ENCODE measurements around the gene IL15.
"Not testable (repeated sequence)": the region's sequence is repeated elsewhere in the genome, so short reads cannot be mapped to it uniquely, and the experiment has no call there.

Gene IL15

DNA sequence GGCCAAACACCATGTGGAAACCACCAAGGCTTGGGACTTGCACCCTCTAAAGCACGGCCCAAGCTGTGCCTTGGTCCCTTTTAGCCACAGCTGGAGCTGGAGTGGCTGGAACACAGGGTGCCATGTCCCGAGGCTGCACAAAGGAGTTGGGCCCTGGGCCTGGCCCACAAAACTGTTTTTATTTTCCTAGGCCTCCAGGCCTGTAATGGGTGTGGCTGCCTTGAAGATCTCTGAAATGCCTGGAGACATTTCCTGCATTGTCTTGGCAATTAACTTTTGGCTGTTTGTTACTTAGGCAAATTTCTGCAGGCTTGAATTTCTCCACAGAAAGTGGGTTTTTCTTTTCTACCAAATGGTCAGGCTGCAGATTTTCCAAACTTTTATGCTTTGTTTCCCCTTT lies 55.7 kb downstream of the IL15 start:
- no peak for DNase-seq (ENCODE audit: extremely low read depth in 1 of 2, low read depth in 1 of 2)

DNA sequence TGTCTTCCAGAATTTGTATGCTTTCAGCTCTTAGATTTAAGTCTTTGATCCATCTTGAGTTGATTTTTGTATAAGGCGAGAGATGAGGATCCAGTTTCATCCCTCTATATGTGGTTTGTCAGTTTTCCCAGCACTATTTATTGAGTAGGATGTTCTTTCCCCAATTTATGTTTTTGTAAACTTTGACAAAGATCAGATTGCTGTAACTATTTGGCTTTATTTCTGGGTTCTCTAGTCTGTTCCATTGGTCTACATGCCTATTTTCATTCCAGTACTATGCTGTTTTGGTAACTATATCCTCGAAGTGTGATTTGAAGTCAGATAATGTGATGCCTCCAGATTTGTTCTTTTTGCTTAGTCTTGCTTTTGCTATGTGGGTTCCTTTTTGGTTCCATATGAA lies 60.7 kb downstream of the IL15 start:
- no peak for DNase-seq (ENCODE audit: extremely low read depth in 1 of 2, low read depth in 1 of 2)

DNA sequence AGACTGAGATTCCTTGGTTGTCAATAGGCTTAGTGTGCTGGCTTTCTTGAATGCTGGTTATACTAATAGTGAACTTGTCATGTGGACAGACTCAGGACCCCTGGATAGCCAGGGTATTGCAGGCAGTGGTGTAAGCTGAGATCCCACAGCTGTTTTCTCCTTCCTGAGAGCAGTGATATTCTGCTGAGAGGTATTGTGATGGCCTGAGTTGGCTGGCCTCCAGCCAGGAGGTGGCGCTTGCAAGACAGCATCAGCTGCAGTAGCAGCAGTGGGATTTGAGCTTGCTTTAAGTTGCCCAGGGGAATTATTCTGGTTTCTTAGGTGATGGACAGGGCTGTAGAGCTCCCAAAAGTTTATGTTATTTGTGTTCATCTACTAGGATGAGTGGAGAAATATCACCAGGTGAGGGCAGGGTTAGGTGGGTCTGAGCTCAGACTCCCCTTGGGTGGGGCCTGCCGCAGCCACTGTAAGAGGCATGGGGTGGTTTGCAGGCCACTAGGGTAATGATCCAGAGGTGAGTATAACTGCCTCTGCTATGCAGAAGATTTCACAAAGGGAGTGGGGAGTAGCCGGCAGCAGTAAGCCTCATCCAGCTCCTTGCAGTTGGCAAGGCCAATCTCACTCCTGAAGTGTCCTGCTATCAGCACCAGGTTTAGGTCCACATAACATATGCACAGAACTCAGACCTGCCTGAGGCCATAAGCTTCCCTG lies 66.2 kb downstream of the IL15 start:
- no peak for DNase-seq (ENCODE audit: extremely low read depth in 1 of 2, low read depth in 1 of 2)

DNA sequence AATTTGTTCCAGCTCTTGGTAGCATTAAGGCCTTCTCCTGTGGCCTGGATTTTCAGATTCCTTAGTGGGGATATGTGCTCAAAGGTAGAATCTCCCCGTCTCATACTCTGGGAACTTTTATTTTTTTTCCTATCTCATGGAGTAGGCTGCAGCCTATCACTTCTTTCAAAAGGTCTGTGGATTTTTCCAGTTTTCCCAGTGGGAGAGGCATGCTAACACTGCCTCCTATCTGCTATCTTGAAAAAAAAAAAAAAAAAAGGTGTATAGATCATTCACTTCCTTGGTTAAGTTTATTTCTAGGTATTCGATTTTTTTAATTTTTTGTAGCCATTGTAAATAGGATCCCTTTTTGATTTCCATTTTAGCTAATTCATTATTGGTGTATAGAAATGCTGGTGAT lies 67.1 kb downstream of the IL15 start:
- DNase-seq (ENCODE audit: extremely low read depth in 1 of 2, low read depth in 1 of 2): no peak

DNA sequence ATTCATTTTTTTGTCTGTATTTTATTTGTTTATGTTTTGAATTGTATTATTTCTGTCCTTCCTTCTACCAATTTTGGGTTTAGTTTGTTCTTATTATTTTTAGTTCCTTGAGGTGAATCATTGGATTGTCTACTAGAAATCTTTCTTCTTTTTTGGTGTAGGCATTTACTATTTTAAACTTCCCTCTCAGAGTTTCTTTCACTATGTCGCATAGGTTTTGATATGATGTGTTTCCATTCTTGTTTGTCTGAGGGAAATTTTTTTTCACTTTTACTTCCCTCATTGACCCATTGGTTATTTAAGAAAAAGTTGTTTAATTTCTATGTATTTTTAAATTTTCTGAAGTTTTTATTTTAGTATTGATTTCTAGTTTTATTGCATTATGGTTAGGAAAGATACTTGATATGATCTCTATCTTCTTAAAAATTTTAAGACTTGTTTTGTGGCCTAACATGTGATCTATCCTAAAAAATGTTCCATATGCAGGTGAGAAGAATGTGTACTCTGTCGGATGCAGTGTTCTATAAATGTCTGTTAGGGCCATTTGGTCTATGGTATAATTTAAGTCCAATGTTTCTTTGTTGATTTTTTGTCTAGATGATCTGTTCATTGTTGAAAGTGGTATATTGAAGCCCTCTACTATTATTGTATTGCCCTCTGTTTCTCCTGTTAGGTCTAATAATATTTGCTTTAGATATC lies 68.8 kb downstream of the IL15 start:
- DNase-seq (ENCODE audit: extremely low read depth in 1 of 2, low read depth in 1 of 2): no peak

DNA sequence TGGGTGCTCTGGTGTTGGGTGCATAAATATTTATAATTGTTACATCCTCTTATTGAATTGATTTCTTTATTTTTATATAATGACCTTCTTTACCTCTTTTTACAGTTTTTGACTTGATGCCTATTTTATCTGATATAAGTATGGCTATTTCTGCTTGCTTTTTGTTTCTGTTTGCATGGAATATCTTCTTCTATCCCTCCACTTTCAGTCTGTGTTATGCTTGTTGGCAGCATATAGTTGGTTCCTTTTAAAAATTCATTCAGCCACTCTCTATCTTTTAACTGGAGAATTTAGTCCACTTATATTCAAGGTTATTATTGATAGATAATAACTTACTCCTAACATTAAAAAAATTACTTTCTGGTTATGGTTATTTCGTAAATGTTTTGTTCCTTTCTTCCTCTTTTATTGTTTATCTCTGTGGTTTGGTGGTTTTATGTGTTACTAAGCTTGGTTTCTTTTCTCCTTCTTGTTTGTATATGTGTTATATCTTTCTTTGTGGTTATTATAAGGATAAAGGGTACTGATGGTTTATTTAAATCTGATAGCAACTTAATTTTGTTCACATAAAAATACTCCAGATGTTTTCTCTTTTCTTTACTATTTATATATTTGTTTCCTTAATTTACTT lies 69.5 kb downstream of the IL15 start:
- no peak for DNase-seq (ENCODE audit: extremely low read depth in 1 of 2, low read depth in 1 of 2)

DNA sequence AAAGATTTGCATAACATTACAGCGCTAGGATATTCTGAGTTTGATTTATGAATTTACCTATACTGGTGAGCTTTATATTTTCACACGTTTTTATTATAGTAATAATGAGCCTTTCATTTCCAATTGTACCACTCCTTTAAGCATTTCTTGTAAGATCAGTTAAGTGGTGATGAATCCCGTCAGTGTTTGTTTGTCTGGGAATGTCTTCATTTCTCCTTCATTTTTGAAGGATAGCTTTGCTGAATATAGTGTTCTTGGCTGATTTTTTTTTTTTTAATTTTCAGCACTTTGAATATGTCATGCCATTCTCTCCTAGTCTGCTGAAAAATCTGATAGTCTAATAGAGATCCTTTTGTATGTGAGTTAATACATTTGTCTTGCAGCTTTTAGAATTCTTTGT lies 70.1 kb downstream of the IL15 start:
- DNase-seq (ENCODE audit: extremely low read depth in 1 of 2, low read depth in 1 of 2): no peak

DNA sequence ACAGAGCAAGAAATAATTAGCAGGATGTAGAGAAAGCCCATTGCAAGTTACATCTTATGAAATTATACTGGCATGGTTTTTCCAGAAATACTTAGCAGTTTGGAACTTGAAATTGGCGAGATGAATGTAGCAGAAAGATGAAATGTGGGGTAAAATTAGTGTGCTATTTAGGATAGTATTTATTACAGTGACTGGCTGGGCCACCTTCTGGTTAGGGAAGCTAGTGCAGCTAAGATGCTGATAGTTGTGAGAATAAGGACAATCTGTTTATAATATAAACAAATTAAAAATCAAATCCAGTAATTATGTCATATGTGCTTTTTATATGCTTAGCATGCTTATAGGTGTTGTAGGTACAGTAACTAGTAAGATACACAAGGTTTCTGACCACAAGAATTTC lies 74.8 kb downstream of the IL15 start:
- no peak for DNase-seq (ENCODE audit: extremely low read depth in 1 of 2, low read depth in 1 of 2)

DNA sequence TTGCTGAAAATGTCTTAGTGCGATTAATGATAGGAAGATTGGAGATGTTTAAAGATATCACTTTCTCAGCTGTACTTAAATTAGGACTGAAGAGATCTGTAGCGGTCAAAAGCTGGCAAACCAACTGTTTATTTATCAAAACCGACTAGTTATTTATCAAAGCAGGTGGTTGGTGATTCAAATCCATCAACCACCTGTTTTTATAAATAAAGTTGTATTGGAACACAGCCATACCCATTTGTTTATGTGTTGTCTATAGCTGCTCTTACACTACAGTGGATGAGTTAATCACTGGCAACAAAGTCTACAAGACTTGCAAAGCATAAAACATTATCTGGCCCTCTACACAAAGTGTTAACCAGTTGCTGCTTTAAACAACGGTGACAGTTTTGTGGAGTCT lies 76.8 kb downstream of the IL15 start:
- DNase-seq (ENCODE audit: extremely low read depth in 1 of 2, low read depth in 1 of 2): no peak

DNA sequence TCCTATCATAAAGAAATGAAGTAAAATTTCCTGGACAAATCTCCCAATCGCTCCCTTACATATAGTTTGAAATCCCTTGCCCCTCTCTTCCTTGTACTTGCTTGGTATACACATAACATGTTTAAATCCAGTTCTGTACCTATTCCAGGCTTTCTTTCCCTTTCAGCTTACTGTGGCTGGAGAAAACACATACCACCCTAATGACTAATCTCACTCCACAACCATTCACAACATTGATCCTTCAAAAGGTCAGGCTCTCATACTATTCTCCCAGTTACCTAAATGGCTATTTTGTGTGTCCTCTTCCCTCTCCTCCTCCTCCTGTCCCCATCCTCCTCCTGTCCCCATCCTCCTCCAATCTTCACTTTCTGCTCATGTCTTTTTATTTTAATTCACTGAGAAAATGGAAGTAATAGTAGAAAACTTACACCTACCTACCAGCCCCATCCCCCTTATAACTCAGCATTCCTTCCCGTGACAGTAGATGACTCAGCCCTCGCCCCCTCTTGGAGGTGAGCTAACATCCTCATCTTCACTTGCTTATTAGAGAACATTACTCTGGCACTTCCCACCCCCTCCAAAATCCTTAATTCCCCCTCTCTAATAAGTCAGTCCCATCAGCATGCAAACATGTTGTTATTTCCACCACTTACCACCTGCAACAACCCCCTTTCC lies 77.5 kb downstream of the IL15 start:
- no peak for DNase-seq (ENCODE audit: extremely low read depth in 1 of 2, low read depth in 1 of 2)

DNA sequence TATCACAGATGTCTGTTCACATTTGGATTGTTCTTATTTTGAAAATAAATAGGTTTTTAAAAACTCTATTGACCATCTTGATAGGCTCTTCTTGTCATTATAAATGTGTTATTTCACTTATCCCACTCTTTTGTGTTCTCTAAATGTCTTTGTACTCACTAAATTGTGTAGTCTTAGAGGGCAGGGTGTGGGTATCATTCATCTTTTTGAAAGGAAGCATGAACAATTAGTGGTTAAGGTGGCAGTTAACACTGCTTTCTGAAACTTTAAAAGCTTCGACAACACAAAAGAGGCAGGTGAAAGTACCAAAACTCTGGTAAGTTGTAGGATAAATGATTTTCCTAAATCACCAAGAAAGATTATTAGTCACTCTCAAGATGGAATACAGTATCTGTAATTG lies 83.2 kb downstream of the IL15 start:
- DNase-seq (ENCODE audit: extremely low read depth in 1 of 2, low read depth in 1 of 2): no peak

DNA sequence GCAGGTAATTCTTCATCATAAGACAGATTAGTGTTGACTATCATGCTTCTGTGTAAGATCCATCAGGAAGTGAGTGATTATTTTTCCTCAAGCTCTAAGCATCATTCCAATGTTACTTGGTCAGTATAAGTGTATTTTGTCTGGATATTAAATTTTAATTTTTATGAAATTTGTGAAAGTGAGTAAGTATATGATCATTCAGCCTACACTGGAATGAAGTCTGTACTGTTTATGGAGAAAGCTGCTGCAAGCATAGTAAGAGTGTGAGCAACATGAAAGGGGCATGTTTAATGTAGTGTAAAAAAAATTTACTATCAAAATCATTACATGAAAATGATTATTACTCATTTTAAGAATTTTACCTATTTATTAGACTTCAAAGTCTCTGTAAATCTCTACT lies 84.8 kb downstream of the IL15 start:
- no peak for DNase-seq (ENCODE audit: extremely low read depth in 1 of 2, low read depth in 1 of 2)

DNA sequence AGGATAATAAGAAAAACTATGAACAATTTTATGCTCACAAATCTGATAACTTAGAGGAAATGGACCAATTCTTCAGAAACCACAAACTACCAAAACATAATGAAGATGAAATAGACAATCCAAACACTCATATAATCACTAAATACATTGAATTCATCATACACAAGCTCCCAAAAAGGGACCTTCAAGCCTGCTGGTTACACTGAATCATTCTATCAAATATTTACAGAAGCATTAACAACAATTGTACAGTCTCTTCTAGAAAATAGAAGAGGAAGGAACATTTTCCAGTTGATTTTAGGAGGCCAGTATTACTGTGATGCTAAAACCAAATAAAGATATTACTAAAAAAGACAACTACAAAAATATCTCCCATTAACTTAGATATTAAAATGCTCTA lies 88.3 kb downstream of the IL15 start:
- no peak for DNase-seq (ENCODE audit: extremely low read depth in 1 of 2, low read depth in 1 of 2)

DNA sequence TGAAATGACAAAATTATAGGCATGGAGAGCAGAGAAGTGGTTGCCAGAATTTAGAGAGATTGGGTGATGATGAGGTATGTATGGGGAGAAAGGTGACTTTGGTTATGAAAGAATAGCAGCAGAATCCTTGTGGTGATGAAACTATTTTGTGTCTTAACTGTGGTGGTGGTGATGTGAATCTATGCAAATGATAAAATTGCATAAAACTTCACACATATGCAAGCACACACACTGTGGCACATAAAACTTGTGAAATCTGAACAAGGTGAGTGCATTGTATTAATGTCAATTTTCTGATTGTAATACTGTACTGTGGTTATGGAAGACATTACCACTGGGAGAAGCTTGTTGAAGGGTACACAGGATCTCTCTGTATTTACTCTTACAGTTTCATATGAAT lies 91.0 kb downstream of the IL15 start:
- no peak for DNase-seq (ENCODE audit: extremely low read depth in 1 of 2, low read depth in 1 of 2)

DNA sequence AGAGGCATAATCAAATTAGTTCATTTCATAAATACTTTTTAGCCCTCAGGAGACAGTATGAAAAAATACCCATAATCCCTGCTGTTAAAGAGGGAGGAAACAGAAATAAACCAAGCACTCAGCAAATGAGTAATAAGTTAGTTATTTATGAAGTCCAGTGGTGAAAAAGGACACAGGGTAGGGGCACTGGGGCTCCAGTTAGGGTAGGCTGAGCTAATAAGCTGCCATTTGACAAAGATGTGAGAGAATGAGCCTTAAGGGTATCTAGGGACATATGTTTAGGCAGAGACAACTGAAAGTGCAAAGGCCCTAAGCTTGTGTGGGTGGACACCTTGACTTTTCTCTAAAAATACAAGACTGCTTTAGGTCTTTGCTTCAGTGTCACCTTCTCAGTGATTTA lies 94.4 kb downstream of the IL15 start:
- no peak for DNase-seq (ENCODE audit: extremely low read depth in 1 of 2, low read depth in 1 of 2)

DNA sequence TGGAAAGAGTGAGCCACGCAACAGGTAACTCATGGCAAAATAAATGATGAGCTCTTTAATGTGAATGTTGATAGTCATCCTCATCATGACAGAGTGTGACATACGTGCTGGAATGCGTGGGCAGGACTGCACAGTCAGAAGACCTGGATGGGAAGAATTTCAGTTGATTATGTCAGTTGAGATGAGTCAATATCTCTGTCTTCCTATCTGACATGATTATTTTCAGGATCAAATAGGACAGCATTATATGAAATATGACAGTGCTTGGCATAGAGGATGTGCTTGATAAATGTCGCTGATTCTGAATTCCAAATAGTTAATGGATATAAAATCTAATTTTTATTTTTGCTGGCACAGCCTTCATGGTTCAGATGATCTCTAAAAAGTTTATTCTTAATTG lies 95.1 kb downstream of the IL15 start:
- no peak for DNase-seq (ENCODE audit: extremely low read depth in 1 of 2, low read depth in 1 of 2)

DNA sequence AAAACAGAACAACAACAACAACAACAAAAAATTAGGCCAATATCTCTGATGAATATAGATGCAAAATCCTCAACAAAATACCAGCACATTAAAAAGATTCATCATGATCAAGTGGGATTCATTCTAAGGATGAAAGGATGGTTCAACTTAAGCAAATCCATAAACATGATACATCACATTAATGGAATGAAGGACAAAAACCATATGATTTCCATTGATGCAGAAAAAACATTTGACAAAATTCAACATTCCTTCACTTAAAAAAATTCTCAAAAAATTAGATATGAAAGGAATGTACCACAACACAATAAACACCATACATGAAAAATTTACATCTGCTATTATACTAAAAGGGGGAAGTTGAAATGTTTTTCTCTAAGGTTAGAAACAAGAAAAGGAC lies 103.3 kb downstream of the IL15 start:
- no peak for DNase-seq (ENCODE audit: extremely low read depth in 1 of 2, low read depth in 1 of 2)

DNA sequence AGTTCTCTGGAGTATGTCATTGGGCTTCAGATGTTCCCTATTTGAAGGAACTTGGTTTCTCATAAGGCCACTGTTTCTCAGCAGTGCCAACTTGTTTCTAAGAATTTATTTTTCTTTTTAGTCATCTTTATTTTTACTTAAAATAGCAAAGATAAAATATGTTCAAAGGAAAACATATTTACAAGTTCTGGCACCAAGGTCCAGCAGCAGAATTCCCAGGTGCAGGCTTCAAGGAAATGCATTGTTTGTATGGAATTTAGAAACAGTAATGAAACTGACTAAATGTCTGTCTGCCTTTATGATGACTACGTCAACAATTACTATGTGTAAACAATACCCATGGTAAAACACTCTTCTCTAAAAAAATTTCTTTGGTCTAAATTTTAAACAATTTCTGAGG lies 109.6 kb downstream of the IL15 start:
- no peak for DNase-seq (ENCODE audit: extremely low read depth in 1 of 2, low read depth in 1 of 2)

DNA sequence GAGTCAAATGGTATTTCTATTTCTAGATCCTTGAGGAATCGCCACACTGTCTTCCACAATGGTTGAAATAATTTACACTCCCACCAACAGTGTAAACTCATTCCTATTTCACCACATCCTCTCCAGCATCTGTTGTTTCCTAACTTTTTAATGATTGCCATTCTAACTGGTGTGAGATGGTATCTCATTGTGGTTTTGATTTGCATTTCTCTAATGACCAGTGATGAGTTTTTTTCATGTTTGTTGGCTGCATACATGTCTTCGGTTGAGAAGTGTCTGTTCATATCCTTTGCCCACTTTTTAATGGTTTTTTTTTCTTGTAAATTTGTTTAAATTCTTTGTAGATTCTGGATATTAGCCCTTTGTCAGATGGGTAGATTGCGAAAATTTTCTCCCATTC lies 115.4 kb downstream of the IL15 start:
- not testable (repeated sequence) for DNase-seq (ENCODE audit: extremely low read depth in 1 of 2, low read depth in 1 of 2)

DNA sequence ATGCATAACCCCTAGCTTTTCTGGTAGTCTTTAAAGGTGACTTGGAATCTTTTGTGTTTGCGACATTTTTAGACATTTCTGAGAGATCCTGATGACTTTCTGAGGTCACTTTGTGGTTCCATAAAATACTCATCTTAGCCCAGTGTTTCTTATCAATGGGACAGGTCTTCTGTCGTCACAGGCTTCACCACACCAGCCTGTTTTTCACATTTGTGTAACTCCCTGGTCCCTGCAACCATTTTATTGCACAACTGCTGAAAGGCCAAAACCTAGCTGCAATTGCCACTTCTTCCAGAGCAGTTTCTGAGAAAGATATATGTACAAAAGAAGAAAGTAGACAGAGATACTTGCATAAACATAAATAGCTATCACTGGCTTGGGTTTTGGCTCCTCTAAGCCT lies 120.9 kb downstream of the IL15 start:
- DNase-seq (ENCODE audit: extremely low read depth in 1 of 2, low read depth in 1 of 2): no peak

DNA sequence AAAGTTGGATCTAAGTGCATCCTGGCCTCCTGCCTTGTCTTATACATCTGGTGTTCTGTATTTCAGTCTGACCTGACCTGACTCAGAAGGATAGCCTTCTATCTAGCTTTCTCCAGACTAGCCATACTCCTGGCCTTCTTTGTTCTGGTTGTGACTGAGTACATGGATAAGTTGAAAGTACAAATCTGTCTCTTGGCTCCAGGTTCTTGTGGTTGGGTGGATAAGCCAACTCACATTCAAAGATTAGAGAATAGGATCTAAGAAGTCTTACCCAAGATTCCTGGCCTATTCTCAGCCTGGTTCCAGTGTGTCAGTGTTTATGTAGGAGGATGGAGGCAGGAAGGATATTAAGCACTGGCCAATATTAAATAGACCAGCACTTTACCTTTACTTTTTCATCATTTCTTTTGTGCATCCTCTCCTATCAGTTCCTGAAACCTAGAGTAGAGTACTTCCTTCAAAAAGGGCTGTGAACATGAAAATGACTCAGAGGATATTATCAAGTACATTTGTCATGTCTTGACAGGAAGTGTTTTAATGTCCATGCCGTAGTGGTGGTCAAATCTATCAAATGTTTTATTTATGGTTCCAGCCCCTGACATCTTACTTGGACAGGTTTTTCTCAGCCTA lies 123.5 kb downstream of the IL15 start:
- DNase-seq (ENCODE audit: extremely low read depth in 1 of 2, low read depth in 1 of 2): no peak
